Stimulated activated CD8-positive, alpha-beta memory T cell treated with anti-CD3 and anti-CD28 coated beads, Interleukin-7, amount 100 ng/mL, for 4 hours (primary cell): ENCODE data around the gene CPED1.
"Not testable (repeated sequence)": the region's sequence is repeated elsewhere in the genome, so short reads cannot be mapped to it uniquely, and the experiment has no call there.

Source experiments
- DNase-seq, 2 donors: peaks; one replicate each; pipeline ENCODE4 v3.0.0-alpha.2; 2020; ENCODE audit warnings: low read depth in 2 of 2

CPED1 gene

GRCh38 chr7:121017586-121017985 lies 29.1 kb downstream of the CPED1 start:
- no peak for DNase-seq

- no peak for DNase-seq
Observed at GRCh38 chr7:121019018-121019417, 30.5 kb downstream of the CPED1 start.

- no peak for DNase-seq
Observed at GRCh38 chr7:121020249-121020988, 31.9 kb downstream of the CPED1 start.

GRCh38 chr7:121020989-121021969 lies 32.8 kb downstream of the CPED1 start:
- DNase-seq: no peak

- DNase-seq: no peak
Observed at GRCh38 chr7:121023194-121023593, 34.7 kb downstream of the CPED1 start.

- no peak for DNase-seq
Observed at GRCh38 chr7:121023683-121024511, 35.4 kb downstream of the CPED1 start.

GRCh38 chr7:121024611-121025010 lies 36.1 kb downstream of the CPED1 start:
- DNase-seq: no peak

GRCh38 chr7:121026159-121026558 lies 37.6 kb downstream of the CPED1 start:
- DNase-seq: no peak

- DNase-seq: no peak
Observed at GRCh38 chr7:121026577-121027111, 38.1 kb downstream of the CPED1 start.

GRCh38 chr7:121027761-121028669 lies 39.5 kb downstream of the CPED1 start:
- DNase-seq: no peak

GRCh38 chr7:121029302-121029701 lies 40.8 kb downstream of the CPED1 start:
- DNase-seq: no peak

- no peak for DNase-seq
Observed at GRCh38 chr7:121030308-121030707, 41.8 kb downstream of the CPED1 start.

- no peak for DNase-seq
Observed at GRCh38 chr7:121032645-121033460, 44.3 kb downstream of the CPED1 start.

GRCh38 chr7:121034929-121035328 lies 46.4 kb downstream of the CPED1 start:
- DNase-seq: no peak

GRCh38 chr7:121036776-121037175 lies 48.3 kb downstream of the CPED1 start:
- not testable (repeated sequence) for DNase-seq

- not testable (repeated sequence) for DNase-seq
Observed at GRCh38 chr7:121037329-121037728, 48.8 kb downstream of the CPED1 start.

- DNase-seq: no peak
Observed at GRCh38 chr7:121037957-121038716, 49.6 kb downstream of the CPED1 start.

- no peak for DNase-seq
Observed at GRCh38 chr7:121038717-121039509, 50.4 kb downstream of the CPED1 start.
